Sigmoid colon (tissue), 7 donors: ENCODE data around the gene CSTF1. TPM values are rescaled to one million over a fixed set of nuclear protein-coding genes. Genes with fewer than 3 reads are reported as not detected.

Source experiments
- DNase-seq: peaks from one replicate; pipeline ENCODE4 v3.0.0-alpha.2; 2019
- H3K27ac ChIP-seq, 4 donors: fragments of 200-600 bp; sonication (generic); one replicate each; pipeline ENCODE4 v1.5.1; 2016 to 2019; ENCODE audit warnings: mild to moderate bottlenecking in 1 of 4
- H3K27me3 ChIP-seq, 3 donors: fragments of 200-600 bp; sonication (generic); one replicate each; pipeline ENCODE4 v1.5.1; 2019; ENCODE audit warnings: mild to moderate bottlenecking in 1 of 3
- H3K36me3 ChIP-seq, 4 donors: fragments of 200-600 bp; sonication (generic); one replicate each; pipeline ENCODE4 v1.5.1; 2016 to 2019
- H3K4me1 ChIP-seq, 4 donors: fragments of 200-600 bp; sonication (generic); one replicate each; pipeline ENCODE4 v1.5.1; 2017 to 2019
- H3K4me3 ChIP-seq, 4 donors: fragments of 200-600 bp; sonication (generic); one replicate each; pipeline ENCODE4 v1.5.1; 2017 to 2019; ENCODE audit warnings: mild to moderate bottlenecking in 2 of 4, moderate library complexity in 1 of 4
- H3K9me3 ChIP-seq, 4 donors: fragments of 200-600 bp in 3 of 4; sonication (generic) in 3 of 4; one replicate each; pipeline versions ENCODE4 v1.5.1 to v1.6.1; 2013 to 2019
- EP300 ChIP-seq, 4 donors: sonication (generic); formaldehyde crosslinking; IDR thresholded peaks; one replicate each; pipeline ENCODE4 v1.6.1; 2017; ENCODE audit warnings: antibody characterized with exemption in 4 of 4
- POLR2A ChIP-seq, 2 donors: fragments of 450-650 bp; IDR thresholded peaks; one replicate each; pipeline ENCODE4 v1.6.1; 2016; ENCODE audit warnings: antibody characterized with exemption in 2 of 2, mild to moderate bottlenecking in 2 of 2, moderate library complexity in 2 of 2
- POLR2AphosphoS5 ChIP-seq, 4 donors: sonication (generic); formaldehyde crosslinking; IDR thresholded peaks; one replicate each; pipeline ENCODE4 v1.6.1; 2017; ENCODE audit warnings: antibody characterized with exemption in 4 of 4
- WGBS, 2 donors: extraction: QIAGEN DNeasy Blood & Tissue Kit; methylation state at CpG; one replicate each; pipeline ENCODE4 v1.1.7; 2013; 5-methylcytosine and 5-hydroxymethylcytosine counted together
- intact Hi-C: fragments of 100-400 bp; cut with DNase I; formaldehyde crosslinking; loops from one replicate; pipeline ENCODE4 v1.15.1; 2023
- polyA plus RNA-seq, 3 donors: library from polyadenylated mRNA; stranded (reverse); fragments of 200-250 nt; gene quantifications; one replicate each; pipeline ENCODE4 v1.2.3, GENCODE V29; 2013
- total RNA-seq, 4 donors: library from RNA; depleted of rRNA; stranded (reverse); fragments of >200 nt; gene quantifications; one replicate each; pipeline ENCODE4 v1.1.0, GENCODE V29; 2016
- TF ChIP-seq, protein P1 (sequence below), 4 experiments: fragments of 450-650 bp in 3 of 4; fragments of 200-600 bp in 1 of 4; IDR thresholded peaks; one replicate each; pipeline ENCODE4 v1.5.1; 2016 to 2019; ENCODE audit warnings: antibody characterized with exemption in 4 of 4, mild to moderate bottlenecking in 3 of 4, moderate library complexity in 2 of 4
- donor health status: healthy with polysubstance abuse.
- donor health status: Bipolar disorder and iron deficiency.
- donor health status: healthy.

The CSTF1 gene
- total and polyA plus RNA-seq, 7 donors, result 7.2 to 24.6 (median 14.9) TPM

DNA sequence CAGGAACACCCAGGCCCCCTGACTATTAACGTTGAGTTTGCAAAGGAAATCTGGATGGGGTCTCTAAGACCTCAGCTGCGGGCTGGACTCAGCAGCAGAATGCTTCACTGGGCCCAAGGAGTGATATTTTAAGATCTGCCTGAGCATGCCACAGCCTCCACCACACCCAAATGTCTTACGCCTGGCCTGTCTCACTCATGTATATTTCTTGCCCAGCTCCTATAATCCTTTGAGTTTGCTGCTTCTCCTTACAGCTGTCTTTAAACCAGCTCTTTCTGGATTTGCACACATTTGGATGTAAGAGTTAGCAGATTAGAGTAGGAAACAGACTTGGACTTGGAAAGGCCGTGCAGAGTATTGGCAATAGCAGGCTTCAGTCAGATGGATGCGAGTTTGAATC is 36.0 kb downstream of the CSTF1 start:
- H3K4me3 ChIP-seq, result no peak overlapping the region
- no peaks in the 10 kb centered on the region for H3K9me3 ChIP-seq
- DNase-seq, result no peak
- H3K27ac ChIP-seq, result no peak overlapping the region
- peaks cover 0 to 11% (median 0%) of the 10 kb centered on the region in 4 donors for H3K4me1 ChIP-seq
- no peak for TF ChIP-seq POLR2A (IDR thresholded peaks at IDR 0.05)
- TF ChIP-seq POLR2AphosphoS5 (IDR thresholded peaks at IDR 0.05), result no peak
- TF ChIP-seq, protein P1, sequence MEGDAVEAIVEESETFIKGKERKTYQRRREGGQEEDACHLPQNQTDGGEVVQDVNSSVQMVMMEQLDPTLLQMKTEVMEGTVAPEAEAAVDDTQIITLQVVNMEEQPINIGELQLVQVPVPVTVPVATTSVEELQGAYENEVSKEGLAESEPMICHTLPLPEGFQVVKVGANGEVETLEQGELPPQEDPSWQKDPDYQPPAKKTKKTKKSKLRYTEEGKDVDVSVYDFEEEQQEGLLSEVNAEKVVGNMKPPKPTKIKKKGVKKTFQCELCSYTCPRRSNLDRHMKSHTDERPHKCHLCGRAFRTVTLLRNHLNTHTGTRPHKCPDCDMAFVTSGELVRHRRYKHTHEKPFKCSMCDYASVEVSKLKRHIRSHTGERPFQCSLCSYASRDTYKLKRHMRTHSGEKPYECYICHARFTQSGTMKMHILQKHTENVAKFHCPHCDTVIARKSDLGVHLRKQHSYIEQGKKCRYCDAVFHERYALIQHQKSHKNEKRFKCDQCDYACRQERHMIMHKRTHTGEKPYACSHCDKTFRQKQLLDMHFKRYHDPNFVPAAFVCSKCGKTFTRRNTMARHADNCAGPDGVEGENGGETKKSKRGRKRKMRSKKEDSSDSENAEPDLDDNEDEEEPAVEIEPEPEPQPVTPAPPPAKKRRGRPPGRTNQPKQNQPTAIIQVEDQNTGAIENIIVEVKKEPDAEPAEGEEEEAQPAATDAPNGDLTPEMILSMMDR (IDR thresholded peaks at IDR 0.05), result no peak
- no peak for TF ChIP-seq EP300 (IDR thresholded peaks at IDR 0.05)
- intact Hi-C loops, result no loop called here
- no peaks in the 10 kb centered on the region for H3K27me3 ChIP-seq
- H3K36me3 ChIP-seq, result no peaks in the 10 kb centered on the region
- WGBS, 2 donors, result 87 to 88% methylated on average over 5 of the region's 5 CpGs

DNA sequence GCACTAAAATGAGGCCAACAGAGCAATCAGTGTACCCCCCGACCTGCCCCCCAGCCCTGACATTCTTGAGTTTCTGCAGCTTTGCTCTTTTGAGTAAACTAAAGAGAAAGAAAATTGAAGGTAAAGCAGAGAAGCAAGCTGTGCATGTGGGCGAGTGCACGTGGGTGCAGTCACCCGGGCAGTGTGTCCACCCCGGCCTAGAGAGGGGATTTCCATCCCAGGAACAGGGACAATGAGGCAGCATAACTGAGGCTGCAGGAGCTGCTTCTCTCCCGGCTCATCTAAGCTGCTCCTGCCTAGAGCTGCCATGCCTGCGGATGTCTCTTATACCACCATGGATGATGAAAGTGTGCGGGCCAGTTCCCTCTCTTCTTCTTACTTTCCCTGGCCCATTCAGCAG is 36.4 kb downstream of the CSTF1 start:
- Histone ChIP-seq H3K27me3 (no peaks in the 10 kb centered on the region), H3K27ac (peak overlapping the region in 1 of 4 donors; percentile 43), H3K4me3 (no peak overlapping the region), H3K4me1 (peaks cover 0 to 15% (median 0%) of the 10 kb centered on the region in 4 donors), H3K9me3 (no peaks in the 10 kb centered on the region), H3K36me3 (no peaks in the 10 kb centered on the region)
- DNase-seq, result no peak
- WGBS, 2 donors, result 77 to 79% methylated on average over 8 of the region's 8 CpGs
- TF ChIP-seq POLR2AphosphoS5 (IDR thresholded peaks at IDR 0.05) (no peak), EP300 (IDR thresholded peaks at IDR 0.05) (no peak), POLR2A (IDR thresholded peaks at IDR 0.05) (no peak)
- TF ChIP-seq, protein P1 (IDR thresholded peaks at IDR 0.05), result no peak
- intact Hi-C loops, result no loop called here

DNA sequence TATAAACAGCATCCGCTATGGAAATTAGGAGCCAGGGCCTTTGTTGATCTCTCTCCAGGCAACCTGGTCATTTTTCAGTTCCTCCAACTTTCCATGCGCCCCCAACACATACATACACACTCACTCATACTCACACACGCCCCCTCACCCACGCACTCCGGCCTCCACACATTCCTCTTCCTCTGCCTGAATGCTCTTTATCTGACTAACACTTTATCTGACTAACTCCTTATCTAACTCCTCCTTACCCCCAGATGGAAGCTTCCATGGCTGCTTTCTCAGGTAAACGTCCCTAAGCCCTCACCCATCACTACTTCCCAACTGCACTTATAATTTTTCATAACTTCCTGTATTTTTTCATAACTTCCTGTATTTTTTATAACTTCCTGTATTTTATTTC is 37.1 kb downstream of the CSTF1 start:
- 63 to 73% methylated on average over 6 of the region's 6 CpGs for WGBS, 2 donors
- DNase-seq, result no peak
- Histone ChIP-seq H3K36me3 (no peaks in the 10 kb centered on the region), H3K27ac (peak overlapping the region in 1 of 4 donors; percentile 43), H3K4me3 (no peak overlapping the region), H3K9me3 (no peaks in the 10 kb centered on the region), H3K4me1 (peaks cover 0 to 19% (median 0%) of the 10 kb centered on the region in 4 donors), H3K27me3 (no peaks in the 10 kb centered on the region)
- no peak for TF ChIP-seq EP300 (IDR thresholded peaks at IDR 0.05)
- TF ChIP-seq POLR2AphosphoS5 (IDR thresholded peaks at IDR 0.05), result no peak
- no peak for TF ChIP-seq POLR2A (IDR thresholded peaks at IDR 0.05)
- TF ChIP-seq, protein P1 (IDR thresholded peaks at IDR 0.05), result no peak
- intact Hi-C loops, result no loop called here

DNA sequence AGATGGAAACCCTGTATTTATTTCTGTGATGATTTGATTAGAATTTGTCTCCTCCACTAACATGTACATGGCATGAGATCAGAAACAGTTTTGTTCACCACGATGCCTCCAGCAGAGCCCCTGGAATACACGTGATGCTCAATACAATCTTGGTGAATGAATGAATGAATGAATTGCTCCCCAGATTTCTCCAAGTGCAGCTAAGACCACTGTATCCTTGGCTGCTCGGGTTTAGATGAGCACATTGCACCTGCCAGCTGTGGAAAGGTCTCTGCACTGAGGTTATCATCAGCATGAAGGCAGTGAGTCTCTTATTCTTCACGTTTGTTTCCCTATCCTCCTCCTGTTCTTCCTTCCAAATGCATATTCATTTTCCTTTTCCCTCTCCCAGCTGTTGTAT is 37.5 kb downstream of the CSTF1 start:
- Histone ChIP-seq H3K36me3 (no peaks in the 10 kb centered on the region), H3K4me1 (peaks cover 0 to 19% (median 0%) of the 10 kb centered on the region in 4 donors), H3K27ac (peak overlapping the region in 1 of 4 donors; percentile 43), H3K27me3 (no peaks in the 10 kb centered on the region), H3K4me3 (no peak overlapping the region), H3K9me3 (no peaks in the 10 kb centered on the region)
- intact Hi-C loops, result no loop called here
- 47 to 49% methylated on average over 4 of the region's 4 CpGs for WGBS, 2 donors
- TF ChIP-seq EP300 (IDR thresholded peaks at IDR 0.05) (no peak), POLR2AphosphoS5 (IDR thresholded peaks at IDR 0.05) (no peak), POLR2A (IDR thresholded peaks at IDR 0.05) (no peak)
- TF ChIP-seq, protein P1 (IDR thresholded peaks at IDR 0.05), result no peak
- no peak for DNase-seq

DNA sequence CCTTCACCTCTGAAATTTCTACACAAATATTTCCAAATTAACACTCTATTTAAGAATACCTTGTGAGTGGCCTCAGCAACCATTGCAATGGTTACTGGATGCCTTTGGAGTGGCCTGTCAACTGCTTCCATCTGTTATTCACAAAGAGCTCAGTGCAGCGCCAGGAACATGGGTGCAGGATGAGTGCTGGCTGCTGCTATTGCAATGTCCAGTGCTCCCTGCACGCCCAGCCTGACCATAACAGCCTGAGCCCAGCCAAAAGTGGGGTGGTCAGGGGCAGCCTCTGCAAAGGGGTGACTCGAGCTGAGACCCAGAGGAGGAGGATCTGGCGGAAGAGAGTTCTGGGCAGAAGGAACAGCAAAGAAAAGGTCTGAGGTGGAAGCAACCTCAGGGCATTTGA is 38.0 kb downstream of the CSTF1 start:
- Histone ChIP-seq H3K27ac (peak overlapping the region in 1 of 4 donors; percentile 43), H3K27me3 (no peaks in the 10 kb centered on the region), H3K4me3 (no peak overlapping the region), H3K9me3 (no peaks in the 10 kb centered on the region), H3K36me3 (no peaks in the 10 kb centered on the region), H3K4me1 (peaks cover 0 to 19% (median 0%) of the 10 kb centered on the region in 4 donors)
- 57 to 74% methylated on average over 4 of the region's 4 CpGs for WGBS, 2 donors
- intact Hi-C loops, result no loop called here
- no peak for DNase-seq
- TF ChIP-seq, protein P1 (IDR thresholded peaks at IDR 0.05), result no peak
- TF ChIP-seq POLR2A (IDR thresholded peaks at IDR 0.05) (no peak), POLR2AphosphoS5 (IDR thresholded peaks at IDR 0.05) (no peak), EP300 (IDR thresholded peaks at IDR 0.05) (no peak)
